ENCODE results near the gene MCCC1. TPM values are rescaled to one million over a fixed set of nuclear protein-coding genes. Genes with fewer than 3 reads are reported as not detected.

Gene MCCC1
- total and polyA plus RNA-seq, 10 of the 15 experiments (the other 5 are each of a cell fraction or from before 2014, with no cell fraction given), result 35.0 to 71.7 (median 47.0) TPM

GRCh38 chr3:182979103-182979673 lies 120.1 kb downstream of the MCCC1 start (continued):
- TF ChIP-seq BCLAF1 (IDR thresholded peaks at IDR 0.05) (no peak), STAT3 (IDR thresholded peaks at IDR 0.05; ENCODE audit: low read depth, low read length) (no peak), EGR1 (IDR thresholded peaks at IDR 0.05; ENCODE audit: borderline replicate concordance in 1 of 2, low read depth in 2 of 2, low read length in 2 of 2) (no peak), TCF7 (IDR thresholded peaks at IDR 0.05; ENCODE audit: borderline replicate concordance) (no peak), USF2 (IDR thresholded peaks at IDR 0.05; ENCODE audit: borderline replicate concordance, low read depth, low read length) (no peak)

GRCh38 chr3:182978387-182978786 lies 120.9 kb downstream of the MCCC1 start:
- FAIRE-seq, result no peak
- ChIA-PET RAD21 (ENCODE audit: unreplicated experiment) (interaction anchor here (1.2 to 1.5 kb wide), 3 partner anchors 17 to 63 kb away, joined by 3 read pairs; no protein-coding TSS in a partner anchor), POLR2A (interaction anchor here (1.0 to 1.3 kb wide), 2 partner anchors 8 to 15 kb away, joined by 5 to 6 read pairs; no protein-coding TSS in a partner anchor), SMC1A (ENCODE audit: uncharacterized antibody, unreplicated experiment) (interaction anchor here (0.6 to 2.6 kb wide), 7 partner anchors 9 to 262 kb away, joined by 3 to 23 read pairs (median 5); no protein-coding TSS in a partner anchor), CTCF (interaction anchor here (0.6 to 2.5 kb wide), 6 partner anchors 8 to 264 kb away, joined by 3 to 12 read pairs (median 3); no protein-coding TSS in a partner anchor)
- intact Hi-C loops (cut with micrococcal nuclease; ENCODE audit: unreplicated experiment) (loop anchor here (5.0 to 10.0 kb wide), 2 partner anchors 119 to 576 kb away; partner anchors contain the start of genes KLHL6 and MCCC1), in situ Hi-C loops (cut with MboI) (no loop called here)
- no peaks in the 10 kb centered on the region for H3K36me3 ChIP-seq (ENCODE audit: control insufficient read depth in 2 of 2, insufficient read depth in 2 of 2, low read length in 1 of 2)
- H4K20me1 ChIP-seq (ENCODE audit: control insufficient read depth, insufficient read depth), result 0 out of 2 replicates have a peak, but pooled peaks cover 4% of the 10 kb centered on the region
- no peak for TF ChIP-seq ATF3 (IDR thresholded peaks at IDR 0.05; ENCODE audit: borderline replicate concordance, extremely low read depth, low read depth, low read length)
- peak; percentile 47; the same call in 1 of the 2 replicates for TF ChIP-seq ZBED1 (IDR thresholded peaks at IDR 0.05; ENCODE audit: borderline replicate concordance)
- ATAC-seq, result no peak
- no peak overlapping the region for H2AFZ ChIP-seq (ENCODE audit: control insufficient read depth, low read depth, low read length)
- H3K9me3 ChIP-seq (replicated peaks; ENCODE audit: control insufficient read depth, insufficient read depth, low read length), result no peaks in the 10 kb centered on the region
- BruUV-seq (replicated peaks), result no TSS peak
- peak overlapping the region; percentile 82 for H3K4me2 ChIP-seq (ENCODE audit: control insufficient read depth, insufficient read depth)
- H3K9ac ChIP-seq (ENCODE audit: control insufficient read depth, insufficient read depth, low read length), result no peak overlapping the region; the same call in 1 of the 2 replicates
- no peak overlapping the region for H3K27ac ChIP-seq (ENCODE audit: control insufficient read depth, insufficient read depth)
- WGBS (ENCODE audit: insufficient coverage, insufficient replicate concordance, low lambda C conversion rate, missing lambda C conversion rate), result 86% methylated on average over 5 of the region's 5 CpGs
- H3K4me3 ChIP-seq, result peak overlapping the region; percentile 85
- H3K4me1 ChIP-seq (ENCODE audit: control insufficient read depth, insufficient read depth, low read length), result peaks cover 9% of the 10 kb centered on the region
- H3K79me2 ChIP-seq (ENCODE audit: control insufficient read depth, insufficient read depth, low read length), result peaks cover 48% of the 10 kb centered on the region
- H3K27me3 ChIP-seq (replicated peaks in 1 of 2; ENCODE audit: control insufficient read depth in 2 of 2, insufficient read depth in 2 of 2, low read length in 1 of 2), result no peaks in the 10 kb centered on the region
- no peak for DNase-seq (ENCODE audit: low read depth, low spot score)

Measured in GM12878 (cell line).